H4 (cell line): Measurements from ENCODE around the gene BBOF1. TPM values are rescaled to one million over a fixed set of nuclear protein-coding genes. Genes with fewer than 3 reads are reported as not detected.
A peak's percentile ranks its signal among the peaks of the same experiment; 100 is the strongest.

ENCODE experiments used
- DNase-seq: peaks from one replicate; pipeline ENCODE4 v3.0.0-alpha.2; 2015; ENCODE audit warnings: low spot score
- total RNA-seq: library from RNA; depleted of rRNA; stranded (reverse); fragments of >200 nt; shearing (Covaris generic); gene quantifications from 2 replicates; pipeline ENCODE4 v1.2.3, GENCODE V29; 2014; rRNA removed

The BBOF1 gene
- total RNA-seq, 1 experiment from 2014 or later = 0.70 TPM

GRCh38 chr14:74089251-74090020 lies 70.3 kb downstream of the BBOF1 start:
- DNase-seq = no peak

GRCh38 chr14:74105381-74105780 lies 86.2 kb downstream of the BBOF1 start:
- no peak for DNase-seq

- DNase-seq = no peak
Observed at GRCh38 chr14:74109369-74109768, 90.2 kb downstream of the BBOF1 start.

GRCh38 chr14:74111395-74112216 lies 92.5 kb downstream of the BBOF1 start:
- peak; percentile 43 for DNase-seq

Other genes starting within 250 kb of the BBOF1 start
- gene PTGR2, start 167.5 kb upstream of the BBOF1 start, total RNA-seq = 1.8 and 7.2 TPM in 2 replicates
- 94.4 and 95.4 TPM in 2 replicates for gene ZNF410, start 132.5 kb upstream of the BBOF1 start, total RNA-seq
- gene FAM161B, start 69.3 kb upstream of the BBOF1 start, total RNA-seq = 1.1 and 1.3 TPM in 2 replicates
- 19.9 and 38.5 TPM in 2 replicates for gene COQ6, start 69.0 kb upstream of the BBOF1 start, total RNA-seq
- gene ENTPD5, start 61 bp upstream of the BBOF1 start, total RNA-seq = 2.9 and 5.6 TPM in 2 replicates
- gene ALDH6A1, start 65.1 kb downstream of the BBOF1 start, total RNA-seq = 13.3 and 15.1 TPM in 2 replicates
- gene LIN52, start 65.6 kb downstream of the BBOF1 start, total RNA-seq = 13.0 TPM in 2 replicates
- not detected in 2 replicates for gene VSX2, start 220.1 kb downstream of the BBOF1 start, total RNA-seq